Activated CD8-positive, alpha-beta memory T cell treated with anti-CD3 and anti-CD28 coated beads for 36 hours (primary cell): ENCODE measurements around the gene CUEDC2. TPM values are rescaled to one million over a fixed set of nuclear protein-coding genes. Genes with fewer than 3 reads are reported as not detected.

ENCODE experiments used
- CTCF ChIA-PET: fragments of 350-600 bp; sonication (Branson Sonifier 250); formaldehyde crosslinking; loops from one replicate; lab custom pipeline; 2021; ENCODE audit warnings: antibody characterized with exemption; lab: Charles Lee
- POLR2A ChIA-PET: fragments of 350-600 bp; sonication (Branson Sonifier 250); formaldehyde crosslinking; loops from one replicate; lab custom pipeline; 2021; ENCODE audit warnings: antibody characterized with exemption; lab: Charles Lee
- total RNA-seq, 2 experiments: library from RNA; stranded (reverse); gene quantifications; one replicate each; pipeline ENCODE4 v1.2.3, GENCODE V29; 2021

CUEDC2 gene
- total RNA-seq, 2 experiments from 2014 or later: 64.6 to 66.0 TPM

DNA sequence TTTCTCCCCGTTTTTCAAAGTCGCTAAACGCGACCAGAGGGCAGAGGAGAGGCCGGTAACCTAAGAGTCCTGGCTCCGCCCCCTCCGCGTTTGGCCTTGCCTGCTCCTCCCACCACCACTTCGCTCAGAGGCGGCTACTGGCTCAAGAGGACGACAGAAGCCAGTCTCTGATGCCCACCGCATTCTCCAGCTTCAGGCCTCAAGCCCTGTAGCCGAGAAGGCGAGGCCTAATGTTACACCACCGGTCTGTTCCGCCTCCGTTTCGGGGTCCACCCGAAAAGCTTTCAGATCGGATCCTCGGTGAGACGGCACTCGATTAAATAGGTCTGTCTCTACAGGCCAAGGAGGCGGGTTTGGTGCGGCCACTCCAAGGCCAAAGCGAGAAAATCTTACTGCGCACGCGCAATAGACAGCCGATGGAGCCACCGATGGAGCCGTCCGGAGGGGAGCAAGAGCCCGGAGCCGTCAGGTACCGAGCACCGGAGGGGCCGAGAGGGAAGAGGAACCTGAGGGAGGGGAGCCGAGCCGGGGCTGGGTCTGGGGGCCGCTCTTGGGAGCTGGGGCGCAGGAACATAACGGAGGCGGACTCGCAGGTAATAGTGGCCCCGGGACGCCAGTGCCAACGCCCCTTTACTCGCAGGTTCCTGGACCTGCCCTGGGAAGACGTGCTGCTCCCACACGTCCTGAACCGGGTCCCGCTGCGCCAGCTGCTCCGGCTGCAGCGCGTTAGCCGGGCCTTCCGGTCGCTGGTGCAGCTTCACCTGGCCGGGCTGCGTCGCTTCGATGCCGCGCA, 11.5 kb downstream of the CUEDC2 start, which contains the start of gene FBXL15:
Gene FBXL15 (plus strand): TSS at position 123 of the 793 bp plus-strand sequence. CDS start 294 bp downstream, at position 417.
- POLR2A ChIA-PET: interaction anchor here (0.6 to 5.5 kb wide), 9 partner anchors 10 to 30 kb away, joined by 3 to 41 read pairs (median 5); partner anchors contain the start of genes C10orf95, CUEDC2 and NFKB2
- CTCF ChIA-PET: interaction anchor here (0.6 to 5.9 kb wide), 15 partner anchors 10 to 191 kb away, joined by 3 to 34 read pairs (median 8); partner anchors contain the start of genes C10orf95, CUEDC2, NFKB2 and SUFU

DNA sequence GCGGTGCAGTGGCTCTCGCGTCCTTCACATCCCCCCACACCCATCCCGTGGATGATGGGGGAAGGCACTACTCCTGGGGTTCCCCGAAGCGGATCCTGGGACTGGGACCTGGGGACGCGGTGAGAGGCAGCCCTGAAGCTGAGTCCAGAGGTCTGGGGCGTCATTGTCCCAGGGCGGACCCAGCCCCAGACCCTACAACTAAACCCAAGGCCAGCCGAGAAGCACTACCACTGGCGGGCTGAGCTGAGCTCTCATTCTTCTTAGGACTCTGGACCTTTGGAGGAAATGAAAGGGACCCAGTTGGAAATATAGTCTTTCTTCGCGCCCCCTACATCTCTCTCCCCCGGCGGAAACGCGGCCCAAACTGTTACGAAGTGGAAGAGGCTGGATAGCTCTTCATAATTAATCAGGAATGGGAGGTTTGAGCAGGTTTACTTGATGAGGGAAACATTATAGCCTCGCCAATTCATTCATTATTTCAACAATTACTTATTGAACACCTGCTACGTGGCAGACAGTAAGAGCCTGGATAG, 12.1 kb downstream of the CUEDC2 start:
- CTCF ChIA-PET: interaction anchor here (0.8 to 5.9 kb wide), 12 partner anchors 9 to 84 kb away, joined by 3 to 34 read pairs (median 10); partner anchors contain the start of genes C10orf95, CUEDC2, NFKB2 and SUFU
- POLR2A ChIA-PET: interaction anchor here (0.6 to 5.5 kb wide), 9 partner anchors 9 to 30 kb away, joined by 3 to 41 read pairs (median 5); partner anchors contain the start of genes C10orf95, CUEDC2 and NFKB2

DNA sequence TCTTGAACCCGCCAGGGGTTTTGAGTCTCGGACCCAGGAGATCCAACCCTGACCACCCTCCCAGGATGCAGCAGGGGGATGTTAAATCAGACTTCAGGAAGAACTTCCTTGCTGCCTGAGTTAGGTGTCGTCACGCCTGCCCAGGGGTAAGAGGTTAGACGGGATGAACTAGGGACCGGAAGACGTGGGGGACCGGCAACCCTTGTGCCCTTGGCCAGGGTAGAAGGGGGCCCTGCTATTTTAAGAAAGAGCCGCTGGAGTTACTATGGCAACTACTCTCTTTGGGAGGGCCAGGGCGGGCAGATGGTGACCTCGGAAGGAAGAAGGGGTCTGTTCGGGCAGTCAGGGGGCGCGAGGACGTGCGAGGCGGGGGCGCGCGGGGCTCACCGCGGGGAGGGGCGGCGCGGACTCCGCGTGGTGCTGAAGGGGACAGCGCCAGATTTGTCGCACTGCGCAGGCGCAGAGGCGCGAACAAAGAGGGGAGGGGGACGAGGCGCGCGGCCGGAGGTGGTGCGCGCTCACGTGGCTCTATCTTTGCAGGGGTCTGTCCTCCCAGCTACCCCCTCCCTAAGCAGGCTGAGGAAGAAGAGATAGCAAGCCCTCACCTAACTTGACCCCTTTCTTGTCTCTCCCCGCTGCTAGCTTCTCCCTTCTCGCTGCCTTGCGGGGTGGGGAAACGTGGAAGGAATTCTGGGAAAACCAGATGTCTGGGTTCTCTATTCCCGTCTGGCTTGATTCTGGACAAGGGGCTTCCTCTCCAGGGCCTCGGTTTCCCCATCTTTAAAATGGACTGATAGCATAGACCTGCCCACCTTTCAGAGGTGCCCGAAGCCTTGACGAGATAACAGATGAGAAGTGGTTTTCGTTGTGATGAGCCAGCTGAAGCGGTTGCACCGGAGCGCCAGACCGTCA, 12.8 kb downstream of the CUEDC2 start:
- POLR2A ChIA-PET: interaction anchor here (0.9 to 5.5 kb wide), 6 partner anchors 9 to 31 kb away, joined by 3 to 41 read pairs (median 8); partner anchors contain the start of genes C10orf95, CUEDC2 and NFKB2
- CTCF ChIA-PET: interaction anchor here (1.1 to 5.9 kb wide), 10 partner anchors 8 to 84 kb away, joined by 3 to 34 read pairs (median 14); partner anchors contain the start of genes CUEDC2, NFKB2 and SUFU

DNA sequence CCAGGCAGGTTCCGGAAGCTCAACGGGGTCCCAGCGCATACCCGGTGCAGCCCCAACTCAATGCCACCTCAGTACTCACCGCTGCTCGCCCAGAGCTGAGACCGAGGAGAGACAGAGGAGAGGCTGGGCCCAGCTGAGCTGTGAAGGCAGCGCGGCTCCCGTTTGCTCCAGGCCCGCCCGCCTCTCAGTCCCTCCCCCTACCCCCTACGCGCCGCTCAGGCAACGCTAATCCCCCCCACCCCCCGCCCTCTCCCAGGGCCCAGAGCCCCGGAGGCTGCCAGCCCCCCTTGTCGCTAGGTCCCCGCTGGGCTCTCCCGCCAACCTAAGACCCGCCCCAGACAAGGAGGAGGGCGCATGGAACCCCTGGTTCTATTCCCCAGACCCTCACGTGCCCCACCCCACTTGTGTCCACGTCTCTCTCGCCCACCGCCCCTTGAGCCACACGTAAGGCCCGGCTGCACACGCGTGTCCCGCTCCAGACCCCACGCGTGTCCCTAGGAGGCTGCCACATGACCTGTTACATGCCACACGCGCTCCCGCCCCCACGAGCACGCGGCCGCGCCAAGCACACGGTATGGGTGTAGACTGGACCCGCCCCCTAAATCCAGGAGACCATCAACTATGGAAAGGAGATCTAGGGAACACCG, 13.6 kb downstream of the CUEDC2 start, which contains the start of gene PSD:
Gene PSD (minus strand): TSS at position 164 of the 647 bp plus-strand sequence. CDS start 1,747 bp downstream, outside the sequence.
- CTCF ChIA-PET: no interaction called here

DNA sequence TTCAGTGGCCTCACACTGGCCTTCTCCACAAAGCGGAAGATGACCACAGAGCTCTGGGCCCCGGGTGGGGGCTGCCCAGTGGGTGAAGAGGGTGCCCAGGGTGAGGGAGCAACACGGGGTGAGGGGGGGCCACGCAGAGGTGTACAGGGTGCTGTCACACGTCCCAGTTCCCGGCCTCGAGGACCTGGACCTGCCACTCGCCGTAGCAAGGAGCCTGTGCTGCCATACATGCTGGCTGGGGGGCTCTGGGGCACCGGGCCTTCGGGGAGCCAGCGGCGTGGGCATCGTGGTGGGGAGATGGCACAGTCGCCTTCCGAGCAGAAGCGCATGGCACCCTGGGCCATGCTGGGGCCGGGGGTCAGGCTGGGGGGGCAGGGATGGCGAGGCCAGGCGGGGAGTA, 15.7 kb downstream of the CUEDC2 start:
- POLR2A ChIA-PET: no interaction called here
- CTCF ChIA-PET: no interaction called here

More for the DNA sequence above, 13.6 kb downstream of the CUEDC2 start, which contains the start of gene PSD:
- POLR2A ChIA-PET: interaction anchor here (0.5 kb wide), 1 partner anchor 71 kb away, joined by 3 read pairs; no protein-coding TSS in a partner anchor

DNA sequence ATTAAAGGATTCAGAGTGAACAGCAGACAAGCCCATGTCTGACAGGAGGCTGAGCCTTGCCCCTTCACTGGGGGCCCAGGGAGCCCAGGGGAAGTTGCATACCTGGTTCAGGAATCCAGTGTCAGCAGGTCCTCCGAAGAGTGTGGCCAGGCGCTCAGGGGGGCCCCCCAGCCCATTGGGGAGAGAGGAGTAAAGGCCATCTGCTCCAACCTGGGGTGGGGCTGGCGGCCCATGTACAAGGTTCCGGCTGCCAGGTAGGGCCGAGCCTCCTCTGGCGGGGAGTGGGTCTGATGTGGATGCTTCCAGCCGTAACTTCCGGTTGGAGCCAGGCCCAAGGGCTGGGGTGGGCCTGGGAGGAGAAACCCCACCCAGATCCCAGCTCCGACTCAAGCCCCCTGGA, 16.1 kb downstream of the CUEDC2 start:
- CTCF ChIA-PET: no interaction called here
- POLR2A ChIA-PET: no interaction called here

DNA sequence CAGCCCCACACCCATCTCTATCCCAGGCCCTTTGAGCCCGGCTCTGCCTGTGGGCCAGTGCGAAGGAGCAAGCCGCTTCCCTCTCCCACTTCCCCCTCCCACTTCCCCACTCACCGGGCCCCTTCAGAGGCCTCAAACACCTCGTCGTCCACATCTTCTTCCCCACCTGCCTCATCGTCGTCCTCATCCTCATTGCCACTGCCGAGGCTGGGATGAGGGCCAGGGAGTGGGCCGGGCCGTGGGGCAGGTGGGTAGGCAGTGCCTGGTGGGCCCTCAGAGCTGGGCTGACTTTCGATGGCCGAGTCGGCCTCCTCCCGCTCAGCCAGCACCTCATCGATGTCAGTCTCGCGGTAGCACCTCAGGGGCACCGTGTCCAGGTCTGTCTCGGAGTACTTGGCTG, 17.6 kb downstream of the CUEDC2 start:
- POLR2A ChIA-PET: interaction anchor here (0.6 kb wide), 1 partner anchor 18 kb away, joined by 3 read pairs; the partner anchor contains the start of gene CUEDC2
- CTCF ChIA-PET: interaction anchor here (1.1 kb wide), 1 partner anchor 15 kb away, joined by 4 read pairs; no protein-coding TSS in a partner anchor

DNA sequence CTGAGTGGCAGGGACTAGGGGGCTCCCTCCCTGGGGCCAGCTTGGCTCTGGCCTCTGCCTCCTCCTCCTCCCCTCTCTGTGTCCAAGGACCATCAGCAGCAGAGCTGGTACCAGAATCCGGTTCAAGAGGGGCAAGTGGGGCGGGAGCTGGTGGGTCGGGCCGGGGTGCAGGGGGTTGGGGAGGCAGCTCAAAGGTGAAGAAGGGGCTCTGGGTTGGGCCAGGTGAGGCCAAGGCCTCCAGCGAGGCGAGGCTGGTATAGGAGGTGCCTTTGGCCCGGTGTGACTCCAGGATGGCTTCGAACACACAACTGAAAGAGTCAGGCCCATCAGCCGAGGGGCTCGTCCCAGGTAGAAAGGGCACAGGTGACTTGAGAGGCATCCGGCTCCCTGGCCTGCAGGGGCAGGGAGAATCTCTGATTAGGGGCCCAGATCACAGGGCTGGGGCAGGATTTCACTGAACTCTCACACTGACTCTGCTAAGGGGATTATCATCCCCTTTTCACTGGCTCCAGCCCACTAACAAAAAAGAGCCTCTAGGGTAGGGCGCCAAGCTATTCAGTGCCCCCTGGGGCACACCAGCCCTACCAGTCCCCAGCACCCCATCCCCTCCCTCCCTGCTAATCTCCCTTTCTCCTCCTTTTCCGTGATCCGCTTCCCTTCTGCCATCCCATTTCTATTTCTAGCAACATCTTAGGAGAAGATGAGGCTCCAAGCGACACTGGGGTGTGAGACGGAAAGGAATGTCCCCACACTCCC, 18.4 kb downstream of the CUEDC2 start:
- CTCF ChIA-PET: interaction anchor here (0.8 to 3.3 kb wide), 2 partner anchors 10 to 14 kb away, joined by 3 to 18 read pairs; no protein-coding TSS in a partner anchor
- POLR2A ChIA-PET: interaction anchor here (0.5 kb wide), 1 partner anchor 111 kb away, joined by 4 read pairs; no protein-coding TSS in a partner anchor

DNA sequence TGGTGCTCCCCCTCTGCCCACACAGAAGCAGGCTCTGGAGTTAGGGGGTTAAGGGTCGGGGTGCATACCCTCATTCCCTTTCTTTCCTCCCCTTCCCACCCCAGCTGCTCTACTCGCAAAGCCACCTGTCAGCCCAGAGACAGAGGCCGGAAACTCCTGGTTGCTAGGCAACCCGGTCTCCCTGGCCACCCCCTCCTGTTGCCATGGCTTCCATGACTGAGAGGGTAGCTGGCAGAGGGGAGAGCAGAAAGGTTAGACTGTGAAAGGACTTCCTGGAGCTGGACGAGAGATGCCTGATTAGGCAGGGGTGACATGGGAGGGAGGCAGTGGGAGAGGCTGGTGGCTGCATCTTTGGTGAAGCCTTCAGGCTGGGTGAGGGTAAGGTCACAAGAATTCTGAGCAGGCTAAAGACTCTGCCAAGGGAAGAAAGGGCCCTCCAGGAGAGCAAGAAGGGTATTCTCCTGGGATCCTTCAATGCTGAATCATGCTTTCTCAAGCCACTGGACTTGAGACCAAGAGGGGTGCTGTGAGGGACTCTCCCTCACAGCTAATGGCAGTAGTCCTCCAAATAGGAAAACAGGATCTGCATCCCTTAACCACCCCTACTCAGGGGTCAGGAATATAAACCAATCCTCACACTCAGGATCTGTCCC, 19.2 kb downstream of the CUEDC2 start:
- POLR2A ChIA-PET: interaction anchor here (0.5 kb wide), 1 partner anchor 111 kb away, joined by 4 read pairs; no protein-coding TSS in a partner anchor
- CTCF ChIA-PET: interaction anchor here (0.7 to 3.3 kb wide), 4 partner anchors 10 to 171 kb away, joined by 3 to 18 read pairs (median 3); no protein-coding TSS in a partner anchor

DNA sequence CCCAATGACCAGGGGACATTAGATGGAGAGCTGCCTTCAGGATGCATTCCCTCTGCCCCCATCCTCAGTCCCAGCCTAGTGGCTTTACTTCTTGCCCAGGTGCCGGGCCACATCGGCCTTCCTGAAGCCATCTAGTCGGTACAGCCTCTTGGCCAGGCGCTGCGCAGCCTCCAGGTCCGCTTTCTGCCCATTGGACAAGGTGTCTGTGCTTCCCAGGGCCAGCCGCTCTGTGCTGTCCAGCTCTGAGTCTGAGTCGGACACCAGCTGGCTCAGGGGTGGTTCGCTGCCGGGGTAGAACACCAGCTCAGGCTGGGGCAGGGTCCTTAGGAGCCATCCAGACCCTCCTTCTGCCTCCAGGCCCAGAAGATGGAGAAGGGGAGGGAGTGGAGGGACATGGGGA, 20.1 kb downstream of the CUEDC2 start:
- ChIA-PET POLR2A (interaction anchor here (0.8 to 1.0 kb wide), 2 partner anchors 9 to 16 kb away, joined by 3 to 5 read pairs; partner anchors contain the start of gene NFKB2), CTCF (interaction anchor here (0.7 to 3.3 kb wide), 6 partner anchors 9 to 171 kb away, joined by 3 to 18 read pairs (median 3); no protein-coding TSS in a partner anchor)

DNA sequence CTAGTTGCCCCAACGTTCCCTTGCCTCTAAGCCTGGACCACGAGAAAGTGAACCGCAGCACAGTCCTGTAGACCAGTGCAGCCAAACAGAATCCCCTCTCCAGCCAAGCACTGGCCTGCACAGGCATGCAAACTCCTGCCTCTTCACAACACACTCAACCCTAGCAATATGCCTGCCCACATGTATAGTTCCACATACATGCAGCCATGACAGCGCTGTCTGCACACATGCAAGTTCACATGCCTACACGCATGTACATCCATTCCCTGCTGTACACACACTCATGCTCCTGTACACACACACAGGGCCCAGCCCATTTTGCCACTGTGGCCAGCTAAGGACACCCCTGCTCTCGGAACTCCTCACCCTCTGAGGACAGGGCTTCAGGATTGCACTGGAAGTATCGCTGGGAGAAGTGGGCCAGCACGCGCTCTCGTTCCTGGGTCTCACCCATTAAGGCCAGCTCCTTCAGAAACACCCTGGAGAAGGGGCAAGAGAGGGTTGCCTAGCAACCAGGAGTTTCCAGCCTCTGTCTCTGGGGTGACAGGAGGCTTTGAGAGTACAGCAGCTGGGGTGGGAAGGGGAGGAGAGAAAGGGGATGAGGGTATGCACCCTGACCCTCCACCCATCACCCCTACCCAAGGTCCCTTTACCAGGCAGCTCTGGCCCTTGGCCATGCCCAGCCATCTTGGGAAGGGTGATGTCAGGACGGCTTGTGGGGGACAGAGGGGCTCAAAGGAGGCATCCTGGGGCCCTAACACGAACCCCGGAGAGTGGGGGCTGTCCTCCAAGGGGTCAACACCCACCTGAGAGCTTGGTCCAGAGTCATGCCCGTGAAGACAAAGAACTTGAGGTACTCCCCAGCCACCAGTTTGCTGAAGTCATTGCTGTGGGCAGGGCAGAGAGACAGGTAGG, 20.8 kb downstream of the CUEDC2 start:
- ChIA-PET POLR2A (interaction anchor here (0.8 to 2.1 kb wide), 3 partner anchors 8 to 16 kb away, joined by 3 to 5 read pairs (median 5); partner anchors contain the start of genes FBXL15 and NFKB2), CTCF (interaction anchor here (0.6 to 3.3 kb wide), 8 partner anchors 8 to 279 kb away, joined by 3 to 18 read pairs (median 3); partner anchors contain the start of genes CUEDC2, FBXL15 and PPRC1)

DNA sequence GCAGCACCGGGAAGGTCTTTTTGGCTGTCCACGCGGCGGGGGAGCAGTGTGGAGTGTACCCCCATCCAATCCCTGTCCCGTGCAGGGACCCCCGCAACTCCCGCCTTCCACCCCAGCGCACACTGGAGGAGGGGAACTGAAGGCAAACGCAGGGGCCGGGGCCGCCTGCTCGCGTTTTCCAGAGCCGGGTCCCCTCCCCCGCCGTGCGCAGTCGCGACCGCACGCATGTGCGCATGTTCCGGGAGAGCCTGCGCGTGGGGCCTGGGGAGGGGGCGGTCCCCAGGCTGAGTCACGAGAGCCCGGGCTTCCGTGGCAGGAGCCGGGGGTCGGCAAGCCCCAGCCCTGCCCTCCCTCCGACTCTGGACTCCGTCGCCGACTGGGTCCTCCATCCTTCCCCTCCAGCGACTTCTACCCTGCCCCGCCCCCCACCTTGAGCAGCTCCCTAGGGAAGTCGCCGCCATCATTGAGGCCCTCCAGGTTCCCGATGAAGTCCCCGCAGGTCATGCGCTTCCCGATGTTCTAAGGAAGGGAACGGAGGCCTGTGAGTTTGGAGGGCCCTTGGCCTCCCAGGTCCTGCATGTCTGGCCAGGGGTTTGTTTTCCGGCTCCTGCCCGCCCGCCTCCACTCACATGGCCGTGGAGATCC, 21.8 kb downstream of the CUEDC2 start:
- POLR2A ChIA-PET: interaction anchor here (2.1 kb wide), 1 partner anchor 10 kb away, joined by 5 read pairs; the partner anchor contains the start of gene FBXL15
- CTCF ChIA-PET: interaction anchor here (0.6 to 1.8 kb wide), 9 partner anchors 10 to 278 kb away, joined by 3 to 8 read pairs (median 3); partner anchors contain the start of genes CUEDC2, FBXL15 and PPRC1

DNA sequence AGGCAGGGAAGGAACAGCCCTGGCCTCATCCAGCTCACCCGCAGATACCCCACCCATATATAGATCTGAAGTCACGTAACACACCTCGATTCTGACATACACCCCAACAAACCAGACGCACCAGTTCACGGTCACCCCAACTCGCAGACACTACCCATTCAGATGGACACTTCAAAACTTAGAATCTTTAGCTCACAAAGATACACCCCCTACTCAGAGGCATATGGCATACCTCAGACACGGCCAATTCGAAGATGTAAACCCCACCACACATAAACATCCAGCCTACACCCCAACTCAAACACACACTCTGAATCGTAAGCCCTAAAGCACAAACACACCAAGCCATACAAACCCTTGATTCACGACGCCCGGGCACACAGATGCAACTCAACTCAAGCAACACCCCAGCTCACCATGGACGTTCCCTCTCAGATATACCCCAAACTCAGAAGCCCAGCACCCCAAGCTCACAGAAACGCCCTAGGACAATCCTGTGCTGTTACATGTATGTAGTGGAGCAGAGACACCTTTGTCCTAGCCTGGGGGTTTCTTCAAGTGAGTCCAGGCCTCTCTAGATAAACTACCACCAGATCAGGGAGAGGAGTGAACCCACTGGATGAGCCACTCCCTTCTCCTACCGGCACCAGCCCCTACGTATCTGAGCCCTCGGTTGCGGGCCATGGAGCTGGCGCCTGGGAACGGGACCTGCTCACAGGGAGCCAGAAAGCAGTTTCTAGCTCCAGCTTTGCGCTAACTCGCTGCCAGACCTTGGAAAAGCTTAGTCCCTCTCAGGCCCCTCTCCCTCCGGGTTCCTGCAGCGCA, 22.6 kb downstream of the CUEDC2 start:
- POLR2A ChIA-PET: interaction anchor here (0.6 to 2.1 kb wide), 3 partner anchors 9 to 44 kb away, joined by 3 to 7 read pairs (median 5); partner anchors contain the start of gene FBXL15

More for the DNA sequence above, 22.6 kb downstream of the CUEDC2 start:
- CTCF ChIA-PET: interaction anchor here (0.8 to 1.8 kb wide), 7 partner anchors 10 to 181 kb away, joined by 3 to 8 read pairs (median 4); partner anchors contain the start of genes CUEDC2 and FBXL15
